Measurements from ENCODE around the gene DOCK3. TPM values are rescaled to one million over a fixed set of nuclear protein-coding genes. Genes with fewer than 3 reads are reported as not detected.

The DOCK3 gene
- total and polyA plus RNA-seq, 2 donors (not counting 3 experiments of a cell fraction or from before 2014, with no cell fraction given), result 0.08 to 0.13 TPM

GRCh38 chr3:50848308-50848707 lies 173.6 kb downstream of the DOCK3 start:
- H3K27me3 ChIP-seq (ENCODE audit: control insufficient read depth in 2 of 2, insufficient read depth in 2 of 2, low read length in 2 of 2), result no peaks in the 10 kb centered on the region
- FAIRE-seq (no peak), DNase-seq (ENCODE audit: low read depth, low spot score) (no peak)
- CTCF ChIA-PET, result no interaction called here
- TF ChIP-seq POLR2AphosphoS5 (IDR thresholded peaks at IDR 0.05; ENCODE audit: insufficient read depth, low read depth, low read length), result no peak
- TF ChIP-seq CTCF (IDR thresholded peaks at IDR 0.05; ENCODE audit: extremely low read depth in 1 of 2, insufficient read depth in 1 of 2, low read depth in 1 of 2, low read length in 2 of 2), result no peak
- TF ChIP-seq GATA2 (IDR thresholded peaks at IDR 0.05; ENCODE audit: insufficient read depth, insufficient read length, low read depth, low read length), result no peak
- no peak for TF ChIP-seq POLR2A (IDR thresholded peaks at IDR 0.05; ENCODE audit: low read depth, low read length)
- no peak for TF ChIP-seq FOS (IDR thresholded peaks at IDR 0.05; ENCODE audit: borderline replicate concordance, insufficient read depth, low read length)
- TF ChIP-seq JUN (IDR thresholded peaks at IDR 0.05; ENCODE audit: borderline replicate concordance, insufficient read depth, insufficient read length, low read depth), result no peak
- no peak for TF ChIP-seq MYC (IDR thresholded peaks at IDR 0.05; ENCODE audit: low read depth, low read length)
- no peak for TF ChIP-seq MAX (IDR thresholded peaks at IDR 0.05; ENCODE audit: insufficient read depth, insufficient read length)
- no peak for TF ChIP-seq EZH2 (IDR thresholded peaks at IDR 0.05; ENCODE audit: borderline replicate concordance, low read depth, low read length, severe bottlenecking)
- H3K9me3 ChIP-seq (replicated peaks; ENCODE audit: control insufficient read depth, insufficient read depth, low read length), result no peaks in the 10 kb centered on the region
- no peak overlapping the region for H2AFZ ChIP-seq (ENCODE audit: low read depth, low read length)
- dilution Hi-C loops (cut with MboI; ENCODE audit: extremely low pct_ligation_motif_present, low sequenced_read_pairs) (no loop called here), intact Hi-C loops (cut with micrococcal nuclease) (no loop called here)
- no peak overlapping the region for H3K4me2 ChIP-seq (ENCODE audit: insufficient read depth, low read length)
- H3K4me1 ChIP-seq (ENCODE audit: control insufficient read depth, extremely low read depth, insufficient read depth, low read length), result no peaks in the 10 kb centered on the region
- H3K9ac ChIP-seq (replicated peaks; ENCODE audit: extremely low read depth, insufficient read depth, low read length), result no peak overlapping the region
- H4K20me1 ChIP-seq (replicated peaks; ENCODE audit: control insufficient read depth, extremely low read depth, insufficient read depth, low read length), result no peaks in the 10 kb centered on the region
- no peaks in the 10 kb centered on the region for H3K36me3 ChIP-seq (ENCODE audit: control insufficient read depth in 2 of 2, extremely low read depth in 1 of 2, insufficient read depth in 2 of 2, low read length in 2 of 2)
- no peaks in the 10 kb centered on the region for H3K9me1 ChIP-seq (replicated peaks; ENCODE audit: control insufficient read depth, extremely low read depth, insufficient read depth, low read length)
- H3K27ac ChIP-seq (ENCODE audit: insufficient read depth, low read depth, low read length), result no peak overlapping the region
- no TSS peak for BruUV-seq (replicated peaks)
- no peak overlapping the region for H3K4me3 ChIP-seq (replicated peaks in 1 of 3; ENCODE audit: insufficient read depth in 1 of 3, low read depth in 1 of 3, low read length in 3 of 3)
- no peaks in the 10 kb centered on the region for H3K79me2 ChIP-seq (ENCODE audit: control insufficient read depth, insufficient read depth, low read length)
- POLR2A ChIA-PET, result no interaction called here

Data from endothelial cell of umbilical vein (primary cell).